ENCODE results near the gene MIB2. TPM values are rescaled to one million over a fixed set of nuclear protein-coding genes. Genes with fewer than 3 reads are reported as not detected.
A peak's percentile ranks its signal among the peaks of the same experiment; 100 is the strongest.

Gene MIB2
- polyA plus RNA-seq, 3 donors = 5.4 to 65.7 (median 5.6) TPM

DNA sequence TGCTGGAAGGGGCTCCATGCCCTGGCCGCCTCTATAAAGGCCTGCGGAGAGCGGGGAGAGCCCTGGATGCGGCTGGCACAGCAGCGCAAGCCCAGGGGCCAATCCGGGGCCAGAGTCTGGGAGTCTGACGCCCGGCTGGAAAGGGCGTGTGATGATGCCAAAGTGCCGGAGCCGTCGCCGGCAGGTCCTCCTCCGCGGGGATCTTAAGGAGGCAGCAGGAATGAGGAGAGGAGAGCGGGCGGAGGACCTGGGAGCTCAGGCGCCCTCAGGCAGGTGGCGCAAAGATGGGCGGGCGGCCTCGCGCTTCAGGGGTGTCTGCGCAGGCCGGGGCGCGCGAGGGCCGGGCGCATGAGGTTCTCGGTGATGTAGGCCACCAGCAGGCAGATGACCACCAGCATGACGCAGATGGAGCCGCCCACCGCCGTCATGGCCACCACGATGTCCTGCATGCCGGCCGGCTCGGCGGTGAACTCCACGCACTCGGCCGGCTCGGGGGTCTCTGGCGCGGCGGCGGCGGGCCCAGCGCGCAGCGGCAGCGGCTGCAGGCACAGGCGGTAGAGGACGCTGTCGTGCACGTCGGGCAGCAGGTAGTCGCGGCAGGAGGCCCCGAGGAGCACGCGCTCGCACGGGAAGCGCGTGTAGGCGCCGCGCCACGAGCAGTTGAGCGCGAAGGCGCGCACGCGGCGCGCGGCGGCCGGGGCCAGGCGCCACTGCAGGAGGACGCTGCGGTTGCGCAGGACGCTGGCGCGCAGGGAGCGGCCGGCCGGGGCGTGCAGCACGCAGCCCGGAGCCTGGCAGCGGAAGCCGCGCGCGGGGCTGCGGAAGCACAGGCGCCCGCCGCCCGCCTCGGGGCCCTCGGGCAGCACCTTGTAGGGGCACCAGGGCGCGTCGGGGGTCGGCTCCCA, 16.0 kb upstream of the MIB2 start:
- Histone ChIP-seq H3K9ac (ENCODE audit: insufficient read depth, low read length, poor library complexity, severe bottlenecking) (peak overlapping the region; percentile 36), H3K27ac (ENCODE audit: low read depth in 1 of 2, low read length in 2 of 2) (no peak overlapping the region), H3K27me3 (ENCODE audit: control insufficient read depth in 2 of 2, insufficient read depth in 2 of 2, low read length in 2 of 2) (peaks cover 0 to 26% of the 10 kb centered on the region in 2 donors), H3K4me1 (ENCODE audit: control insufficient read depth in 1 of 2, insufficient read depth in 2 of 2, low read length in 2 of 2) (peaks cover 34 to 55% of the 10 kb centered on the region in 2 donors), H3K9me3 (replicated peaks in 1 of 2; ENCODE audit: control insufficient read depth in 1 of 2, insufficient read depth in 1 of 2, low read length in 2 of 2) (no peaks in the 10 kb centered on the region), H3K4me3 (replicated peaks in 1 of 3; ENCODE audit: low read depth in 2 of 3, low read length in 3 of 3) (peak overlapping the region in 1 of 3 experiments; percentile 65), H4K20me1 (ENCODE audit: insufficient read depth, low read length) (no peaks in the 10 kb centered on the region), H2AFZ (ENCODE audit: insufficient read depth, low read depth, low read length, poor library complexity, severe bottlenecking) (peak overlapping the region; percentile 61), H3K79me2 (ENCODE audit: insufficient read depth, low read length) (no peaks in the 10 kb centered on the region), H3K36me3 (replicated peaks in 1 of 2; ENCODE audit: control insufficient read depth in 1 of 2, insufficient read depth in 2 of 2, low read length in 2 of 2) (no peaks in the 10 kb centered on the region), H3K4me2 (replicated peaks; ENCODE audit: extremely low read depth, low read length, poor library complexity, severe bottlenecking) (peak overlapping the region; percentile 86)
- Mint-ChIP-seq H3K27me3 (ENCODE audit: low read depth in 3 of 3) (peaks cover 7 to 17% (median 11%) of the 10 kb centered on the region in 3 donors), H3K9me3 (peaks cover 0 to 2% (median 0%) of the 10 kb centered on the region in 7 donors), H3K4me3 (peak overlapping the region; percentile 71 to 82), H3K27ac (peak overlapping the region in 1 of 7 donors; percentile 72), H3K36me3 (no peaks in the 10 kb centered on the region), H3K4me1 (peaks cover 34% of the 10 kb centered on the region)
- TF ChIP-seq, protein P1, sequence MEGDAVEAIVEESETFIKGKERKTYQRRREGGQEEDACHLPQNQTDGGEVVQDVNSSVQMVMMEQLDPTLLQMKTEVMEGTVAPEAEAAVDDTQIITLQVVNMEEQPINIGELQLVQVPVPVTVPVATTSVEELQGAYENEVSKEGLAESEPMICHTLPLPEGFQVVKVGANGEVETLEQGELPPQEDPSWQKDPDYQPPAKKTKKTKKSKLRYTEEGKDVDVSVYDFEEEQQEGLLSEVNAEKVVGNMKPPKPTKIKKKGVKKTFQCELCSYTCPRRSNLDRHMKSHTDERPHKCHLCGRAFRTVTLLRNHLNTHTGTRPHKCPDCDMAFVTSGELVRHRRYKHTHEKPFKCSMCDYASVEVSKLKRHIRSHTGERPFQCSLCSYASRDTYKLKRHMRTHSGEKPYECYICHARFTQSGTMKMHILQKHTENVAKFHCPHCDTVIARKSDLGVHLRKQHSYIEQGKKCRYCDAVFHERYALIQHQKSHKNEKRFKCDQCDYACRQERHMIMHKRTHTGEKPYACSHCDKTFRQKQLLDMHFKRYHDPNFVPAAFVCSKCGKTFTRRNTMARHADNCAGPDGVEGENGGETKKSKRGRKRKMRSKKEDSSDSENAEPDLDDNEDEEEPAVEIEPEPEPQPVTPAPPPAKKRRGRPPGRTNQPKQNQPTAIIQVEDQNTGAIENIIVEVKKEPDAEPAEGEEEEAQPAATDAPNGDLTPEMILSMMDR (IDR thresholded peaks at IDR 0.05) = peak; percentile 25
- intact Hi-C loops (cut with micrococcal nuclease) = no loop called here
- DNase-seq = peak; percentile 29 to 57 (median 51)
- WGBS (ENCODE audit: insufficient coverage) = 16% methylated on average over 110 of the region's 111 CpGs

- Mint-ChIP-seq H3K4me1 (peaks cover 34% of the 10 kb centered on the region), H3K27me3 (ENCODE audit: low read depth in 3 of 3) (peaks cover 9 to 17% (median 11%) of the 10 kb centered on the region in 3 donors), H3K36me3 (no peaks in the 10 kb centered on the region), H3K9me3 (peaks cover 0 to 2% (median 0%) of the 10 kb centered on the region in 7 donors), H3K4me3 (peak within 1 kb of the TSS; percentile 71 to 82), H3K27ac (peak within 1 kb of the TSS in 1 of 7 donors; percentile 72)
- H3K36me3 ChIP-seq (replicated peaks in 1 of 2; ENCODE audit: control insufficient read depth in 1 of 2, insufficient read depth in 2 of 2, low read length in 2 of 2) = no peaks in the 10 kb centered on the region
- H3K27me3 ChIP-seq (ENCODE audit: control insufficient read depth in 2 of 2, insufficient read depth in 2 of 2, low read length in 2 of 2) = peaks cover 0 to 26% of the 10 kb centered on the region in 2 donors
- peak within 1 kb of the TSS; percentile 76 for H2AFZ ChIP-seq (ENCODE audit: insufficient read depth, low read depth, low read length, poor library complexity, severe bottlenecking)
- TF ChIP-seq, protein P1 (IDR thresholded peaks at IDR 0.05) = no peak
- H3K9ac ChIP-seq (ENCODE audit: insufficient read depth, low read length, poor library complexity, severe bottlenecking) = peak within 1 kb of the TSS; percentile 36
- no peaks in the 10 kb centered on the region for H3K9me3 ChIP-seq (replicated peaks in 1 of 2; ENCODE audit: control insufficient read depth in 1 of 2, insufficient read depth in 1 of 2, low read length in 2 of 2)
- no peak within 1 kb of the TSS for H3K27ac ChIP-seq (ENCODE audit: low read depth in 1 of 2, low read length in 2 of 2)
- peaks cover 34 to 55% of the 10 kb centered on the region in 2 donors for H3K4me1 ChIP-seq (ENCODE audit: control insufficient read depth in 1 of 2, insufficient read depth in 2 of 2, low read length in 2 of 2)
- WGBS (ENCODE audit: insufficient coverage) = 2% methylated on average over 93 of the region's 125 CpGs
- no peaks in the 10 kb centered on the region for H3K79me2 ChIP-seq (ENCODE audit: insufficient read depth, low read length)
- intact Hi-C loops (cut with micrococcal nuclease) = no loop called here
- H3K4me3 ChIP-seq (replicated peaks in 1 of 3; ENCODE audit: low read depth in 2 of 3, low read length in 3 of 3) = peak within 1 kb of the TSS; percentile 20 to 69 (median 42)
- H4K20me1 ChIP-seq (ENCODE audit: insufficient read depth, low read length) = no peaks in the 10 kb centered on the region
- no peak for DNase-seq
- H3K4me2 ChIP-seq (replicated peaks; ENCODE audit: extremely low read depth, low read length, poor library complexity, severe bottlenecking) = peak within 1 kb of the TSS; percentile 86
Measured at GRCh38 chr1:1599935-1600860, 15.1 kb upstream of the MIB2 start, which contains the start of gene FNDC10. Gene FNDC10, minus strand, starts transcription at chr1:1600135. Its CDS starts 120 bp downstream, at chr1:1600015.
